ENCODE data around the gene CLCN6. TPM values are rescaled to one million over a fixed set of nuclear protein-coding genes. Genes with fewer than 3 reads are reported as not detected.

Gene CLCN6
- total RNA-seq, 1 donor = 21.0 TPM

DNA sequence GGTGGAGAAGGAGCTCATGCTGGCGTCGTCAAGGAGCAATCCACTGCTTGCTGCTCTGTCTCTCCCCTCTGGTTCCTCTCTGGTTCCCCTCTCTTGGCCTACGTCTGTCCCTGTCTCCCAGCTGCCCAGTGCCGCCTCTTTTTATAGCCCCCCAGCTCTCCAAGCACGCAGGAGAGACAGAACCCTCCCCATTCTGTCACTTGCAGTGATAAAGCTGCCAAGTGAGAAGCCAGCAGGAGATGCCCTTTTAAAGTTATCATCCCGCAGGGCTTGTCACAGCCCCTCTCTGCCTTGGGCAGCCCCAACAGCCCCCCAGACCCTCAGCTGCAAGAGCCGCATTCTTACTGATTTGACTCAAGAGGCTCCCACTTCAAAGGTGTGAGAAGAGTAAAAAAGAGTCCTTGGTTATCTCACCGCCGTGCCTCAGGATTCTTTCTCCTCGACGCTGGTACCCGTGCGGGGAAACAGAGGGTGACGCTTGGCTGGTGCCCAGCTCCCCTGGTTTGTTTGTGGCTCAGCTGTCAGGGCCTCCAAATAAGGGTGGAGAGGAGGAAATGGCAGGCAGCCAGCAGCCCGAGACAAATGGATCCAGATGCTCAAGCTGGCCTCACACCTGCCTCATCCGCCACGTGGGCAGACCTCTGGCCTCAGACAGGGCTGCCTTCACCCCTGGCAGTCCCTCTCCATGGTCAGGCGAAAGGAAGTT, 41.8 kb downstream of the CLCN6 start, which contains the start of gene NPPA:
Gene NPPA (minus strand): TSS at position 117 of the 706 bp plus-strand sequence. CDS start 99 bp downstream, at position 18.
- H3K4me3 ChIP-seq (ENCODE audit: insufficient read depth, low read length) = no peak within 1 kb of the TSS
- H2AFZ ChIP-seq (ENCODE audit: low read length) = no peak within 1 kb of the TSS
- TF ChIP-seq, protein P1, sequence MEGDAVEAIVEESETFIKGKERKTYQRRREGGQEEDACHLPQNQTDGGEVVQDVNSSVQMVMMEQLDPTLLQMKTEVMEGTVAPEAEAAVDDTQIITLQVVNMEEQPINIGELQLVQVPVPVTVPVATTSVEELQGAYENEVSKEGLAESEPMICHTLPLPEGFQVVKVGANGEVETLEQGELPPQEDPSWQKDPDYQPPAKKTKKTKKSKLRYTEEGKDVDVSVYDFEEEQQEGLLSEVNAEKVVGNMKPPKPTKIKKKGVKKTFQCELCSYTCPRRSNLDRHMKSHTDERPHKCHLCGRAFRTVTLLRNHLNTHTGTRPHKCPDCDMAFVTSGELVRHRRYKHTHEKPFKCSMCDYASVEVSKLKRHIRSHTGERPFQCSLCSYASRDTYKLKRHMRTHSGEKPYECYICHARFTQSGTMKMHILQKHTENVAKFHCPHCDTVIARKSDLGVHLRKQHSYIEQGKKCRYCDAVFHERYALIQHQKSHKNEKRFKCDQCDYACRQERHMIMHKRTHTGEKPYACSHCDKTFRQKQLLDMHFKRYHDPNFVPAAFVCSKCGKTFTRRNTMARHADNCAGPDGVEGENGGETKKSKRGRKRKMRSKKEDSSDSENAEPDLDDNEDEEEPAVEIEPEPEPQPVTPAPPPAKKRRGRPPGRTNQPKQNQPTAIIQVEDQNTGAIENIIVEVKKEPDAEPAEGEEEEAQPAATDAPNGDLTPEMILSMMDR (IDR thresholded peaks at IDR 0.05; ENCODE audit: extremely low read depth, low read depth, low read length) = no peak
- H3K4me2 ChIP-seq (ENCODE audit: insufficient read depth, low read length) = no peak within 1 kb of the TSS
- no peaks in the 10 kb centered on the region for H3K79me2 ChIP-seq (ENCODE audit: insufficient read depth, low read length)
- no peaks in the 10 kb centered on the region for H3K4me1 ChIP-seq (ENCODE audit: insufficient read depth, low read length)
- no peak within 1 kb of the TSS for H3K27ac ChIP-seq (ENCODE audit: low read depth, low read length)
- no peak for DNase-seq (ENCODE audit: insufficient read length, low spot score, missing footprints)
- peaks cover 13% of the 10 kb centered on the region for H4K20me1 ChIP-seq (ENCODE audit: insufficient read depth, low read length)
- no peaks in the 10 kb centered on the region for H3K27me3 ChIP-seq (ENCODE audit: insufficient read depth, low read length)
- no peaks in the 10 kb centered on the region for H3K9me3 ChIP-seq (ENCODE audit: low read depth, low read length)
- peaks cover 20% of the 10 kb centered on the region for H3K36me3 ChIP-seq (ENCODE audit: insufficient read depth, low read length)

DNA sequence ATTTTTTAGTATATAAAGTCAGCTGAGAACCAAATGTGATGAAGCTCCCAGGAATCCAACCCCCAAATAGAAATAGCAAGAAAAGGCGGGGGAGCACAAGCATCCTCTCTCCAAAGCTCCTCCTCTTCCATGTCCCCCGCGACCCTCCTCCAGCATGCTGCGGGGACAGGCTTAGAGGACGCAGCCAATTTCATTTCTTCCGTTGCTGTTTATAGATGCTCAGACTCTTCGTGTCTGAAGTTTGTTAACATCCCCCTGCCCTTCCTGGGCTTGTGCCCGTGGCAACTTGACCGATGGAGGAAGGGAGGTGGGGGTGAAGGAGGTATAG, 42.3 kb downstream of the CLCN6 start:
- no peak for DNase-seq (ENCODE audit: insufficient read length, low spot score, missing footprints)
- H3K36me3 ChIP-seq (ENCODE audit: insufficient read depth, low read length) = peaks cover 20% of the 10 kb centered on the region
- no peak overlapping the region for H3K27ac ChIP-seq (ENCODE audit: low read depth, low read length)
- no peaks in the 10 kb centered on the region for H3K9me3 ChIP-seq (ENCODE audit: low read depth, low read length)
- H3K4me1 ChIP-seq (ENCODE audit: insufficient read depth, low read length) = no peaks in the 10 kb centered on the region
- no peaks in the 10 kb centered on the region for H3K79me2 ChIP-seq (ENCODE audit: insufficient read depth, low read length)
- no peak overlapping the region for H2AFZ ChIP-seq (ENCODE audit: low read length)
- H3K4me3 ChIP-seq (ENCODE audit: insufficient read depth, low read length) = no peak overlapping the region
- TF ChIP-seq, protein P1 (IDR thresholded peaks at IDR 0.05; ENCODE audit: extremely low read depth, low read depth, low read length) = no peak
- peaks cover 13% of the 10 kb centered on the region for H4K20me1 ChIP-seq (ENCODE audit: insufficient read depth, low read length)
- H3K4me2 ChIP-seq (ENCODE audit: insufficient read depth, low read length) = no peak overlapping the region
- H3K27me3 ChIP-seq (ENCODE audit: insufficient read depth, low read length) = no peaks in the 10 kb centered on the region

DNA sequence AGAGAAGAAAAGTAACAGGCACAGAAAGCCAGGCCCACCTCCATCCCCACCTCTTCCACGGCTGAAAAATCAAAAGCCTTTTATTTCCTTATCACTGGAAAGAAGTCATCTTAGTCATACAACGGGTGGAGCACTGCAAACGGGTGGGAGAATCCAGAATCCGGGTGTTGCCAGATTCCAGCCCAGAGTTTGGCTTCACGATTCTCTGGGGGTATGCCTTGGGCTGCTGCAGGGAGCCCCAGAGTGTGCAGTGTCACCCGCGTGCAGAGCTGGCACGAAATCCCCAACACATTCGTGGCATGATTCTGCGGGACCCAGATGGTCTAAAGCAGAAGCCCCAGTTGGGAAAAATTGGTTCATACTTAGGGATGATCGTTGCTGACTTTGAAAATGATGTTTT, 44.2 kb downstream of the CLCN6 start:
- TF ChIP-seq, protein P1 (IDR thresholded peaks at IDR 0.05; ENCODE audit: extremely low read depth, low read depth, low read length) = no peak
- H3K4me2 ChIP-seq (ENCODE audit: insufficient read depth, low read length) = no peak overlapping the region
- H3K27ac ChIP-seq (ENCODE audit: low read depth, low read length) = no peak overlapping the region
- H3K4me3 ChIP-seq (ENCODE audit: insufficient read depth, low read length) = no peak overlapping the region
- no peaks in the 10 kb centered on the region for H3K9me3 ChIP-seq (ENCODE audit: low read depth, low read length)
- peaks cover 11% of the 10 kb centered on the region for H4K20me1 ChIP-seq (ENCODE audit: insufficient read depth, low read length)
- no peak for DNase-seq (ENCODE audit: insufficient read length, low spot score, missing footprints)
- peaks cover 9% of the 10 kb centered on the region for H3K36me3 ChIP-seq (ENCODE audit: insufficient read depth, low read length)
- no peak overlapping the region for H2AFZ ChIP-seq (ENCODE audit: low read length)
- H3K27me3 ChIP-seq (ENCODE audit: insufficient read depth, low read length) = no peaks in the 10 kb centered on the region
- no peaks in the 10 kb centered on the region for H3K79me2 ChIP-seq (ENCODE audit: insufficient read depth, low read length)
- H3K4me1 ChIP-seq (ENCODE audit: insufficient read depth, low read length) = no peaks in the 10 kb centered on the region

DNA sequence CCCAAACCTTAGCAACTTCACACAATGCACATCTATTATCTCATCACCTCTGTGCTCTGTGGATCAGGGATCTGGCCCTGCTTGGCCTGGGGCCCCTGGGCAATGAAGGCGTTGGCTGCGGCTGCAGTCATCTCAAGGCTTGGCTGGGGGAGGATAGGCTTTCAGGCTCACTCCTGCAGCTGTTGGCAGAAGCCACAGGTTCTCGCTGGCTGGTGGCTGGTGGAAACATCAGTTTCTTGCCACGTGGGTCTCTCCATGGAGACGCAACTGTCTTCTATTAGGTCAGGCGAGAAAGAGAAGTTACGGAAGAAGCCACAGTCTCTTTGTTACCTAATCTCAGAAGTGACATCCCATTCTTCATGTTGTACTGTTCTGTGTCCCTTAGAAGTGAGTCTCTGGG, 45.2 kb downstream of the CLCN6 start:
- Histone ChIP-seq H3K79me2 (ENCODE audit: insufficient read depth, low read length) (no peaks in the 10 kb centered on the region), H2AFZ (ENCODE audit: low read length) (no peak overlapping the region), H3K27ac (ENCODE audit: low read depth, low read length) (no peak overlapping the region), H3K4me3 (ENCODE audit: insufficient read depth, low read length) (no peak overlapping the region), H3K9me3 (ENCODE audit: low read depth, low read length) (no peaks in the 10 kb centered on the region), H3K36me3 (ENCODE audit: insufficient read depth, low read length) (no peaks in the 10 kb centered on the region), H3K4me1 (ENCODE audit: insufficient read depth, low read length) (no peaks in the 10 kb centered on the region), H3K4me2 (ENCODE audit: insufficient read depth, low read length) (no peak overlapping the region), H4K20me1 (ENCODE audit: insufficient read depth, low read length) (peaks cover 4% of the 10 kb centered on the region), H3K27me3 (ENCODE audit: insufficient read depth, low read length) (no peaks in the 10 kb centered on the region)
- TF ChIP-seq, protein P1 (IDR thresholded peaks at IDR 0.05; ENCODE audit: extremely low read depth, low read depth, low read length) = no peak
- DNase-seq (ENCODE audit: insufficient read length, low spot score, missing footprints) = no peak

Data from osteoblast (primary cell).